Esophagus mucosa (tissue), 1 donor: ENCODE results near the gene SLF2. TPM values are rescaled to one million over a fixed set of nuclear protein-coding genes. Genes with fewer than 3 reads are reported as not detected.
A peak's percentile ranks its signal among the peaks of the same experiment; 100 is the strongest.
"Not testable (repeated sequence)": the region's sequence is repeated elsewhere in the genome, so short reads cannot be mapped to it uniquely, and the experiment has no call there.

Source experiments
- ATAC-seq: fragments of 200-7000 bp; cut with Tn5 transposase; one replicate; pipeline ENCODE4 v1.9.1; 2020
- total RNA-seq: library from RNA; stranded (reverse); gene quantifications from one replicate; pipeline ENCODE4 v1.2.4, GENCODE V29; 2023
- donor health status: DM: yes; HTN: yes; CAD: no.

SLF2 gene
- total RNA-seq, 1 donor from 2014 or later, result 11.5 TPM

DNA sequence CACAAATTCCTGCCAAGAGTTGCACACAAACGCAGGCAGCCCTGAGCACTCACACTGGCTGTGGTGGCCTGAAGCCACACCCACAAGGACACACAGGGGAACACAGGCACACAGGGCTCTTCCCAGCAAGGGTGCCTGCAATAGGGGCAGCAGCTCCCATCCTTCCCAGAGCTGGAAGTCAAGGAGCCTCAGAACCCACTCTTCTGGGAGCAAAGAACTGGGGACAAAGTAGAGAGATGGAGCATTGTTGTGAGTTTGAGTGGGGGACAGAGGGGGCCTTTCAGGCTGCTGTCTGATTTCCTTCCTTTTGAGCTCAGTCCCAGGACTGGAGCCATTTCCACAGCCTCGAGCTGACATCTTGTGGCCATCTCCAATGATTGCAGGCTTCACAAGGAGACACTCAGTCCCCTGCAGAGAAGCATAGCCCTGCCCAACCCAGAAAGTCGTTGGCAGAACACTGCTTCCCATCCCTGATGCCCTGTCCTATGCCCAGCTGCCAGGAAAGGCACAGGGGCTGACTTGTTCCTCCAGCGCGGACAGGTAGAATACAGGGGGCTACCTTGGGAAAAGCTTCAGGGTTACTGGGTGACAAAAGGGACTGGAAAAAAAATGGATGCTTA is 34.4 kb upstream of the SLF2 start:
- peak; percentile 76 for ATAC-seq

DNA sequence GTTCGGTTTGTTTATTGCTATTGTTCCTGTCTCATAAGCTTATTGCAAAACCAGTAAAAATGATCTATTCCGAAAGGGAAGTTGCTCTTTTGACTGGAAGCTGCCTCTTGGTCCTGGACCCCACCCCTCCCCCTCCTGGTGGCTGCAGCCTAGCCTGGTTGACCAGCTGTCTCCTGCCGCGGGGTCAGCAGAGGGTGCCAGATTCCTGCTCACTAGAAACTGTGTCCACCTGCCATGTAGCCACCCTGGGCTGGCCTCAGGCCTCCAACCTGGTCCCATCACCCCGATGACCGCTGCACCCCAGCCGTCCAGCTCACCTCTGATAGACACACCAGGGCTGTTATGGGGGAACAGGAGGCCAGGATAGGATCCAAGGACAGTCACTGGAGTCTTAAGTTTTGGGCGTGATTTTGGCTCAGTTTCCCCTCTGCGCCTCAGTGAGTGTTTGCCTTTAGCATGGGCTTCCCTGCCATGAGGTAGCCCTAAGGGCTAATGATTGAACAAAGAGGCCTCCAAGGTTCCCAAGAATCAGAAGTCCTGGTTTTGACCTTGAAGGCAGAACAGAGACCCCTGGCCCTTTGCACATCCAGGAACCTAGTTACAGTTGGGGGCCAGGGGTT is 32.9 kb upstream of the SLF2 start:
- ATAC-seq, result no peak

DNA sequence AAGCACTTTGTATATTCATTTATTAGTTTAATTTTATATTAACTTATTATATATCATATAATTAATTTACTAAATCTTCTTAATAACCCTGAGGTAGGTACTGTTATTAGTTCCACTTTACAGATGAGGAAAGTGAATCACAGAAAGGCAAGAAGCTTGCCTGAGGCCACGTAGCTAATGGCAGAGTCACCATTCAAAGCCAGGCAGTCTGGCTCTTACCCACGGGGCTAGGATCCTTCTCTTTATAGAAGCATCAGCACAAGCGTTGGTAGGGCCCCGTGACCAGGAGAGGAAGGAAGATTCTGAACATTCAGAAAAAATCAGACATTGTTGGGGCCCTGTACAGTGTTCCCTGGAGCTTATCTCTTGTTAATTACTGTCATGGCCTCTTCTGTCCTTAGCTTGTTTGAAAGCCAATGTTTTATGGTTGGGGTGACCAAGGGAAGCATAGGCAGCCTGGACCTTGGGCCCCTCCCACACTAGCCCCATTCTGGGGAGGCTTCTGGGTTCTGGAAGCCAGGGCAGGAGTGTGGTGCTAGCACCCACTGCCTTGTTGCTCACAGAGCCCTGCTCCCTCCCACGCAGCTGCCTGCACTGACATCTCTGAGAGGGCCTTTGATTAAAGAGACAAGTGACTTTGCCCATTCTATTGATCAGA is 31.1 kb upstream of the SLF2 start:
- no peak for ATAC-seq

- ATAC-seq, result no peak
These were observed 30.5 kb upstream of the SLF2 start for GRCh38 chr10:100882252-100882651.

DNA sequence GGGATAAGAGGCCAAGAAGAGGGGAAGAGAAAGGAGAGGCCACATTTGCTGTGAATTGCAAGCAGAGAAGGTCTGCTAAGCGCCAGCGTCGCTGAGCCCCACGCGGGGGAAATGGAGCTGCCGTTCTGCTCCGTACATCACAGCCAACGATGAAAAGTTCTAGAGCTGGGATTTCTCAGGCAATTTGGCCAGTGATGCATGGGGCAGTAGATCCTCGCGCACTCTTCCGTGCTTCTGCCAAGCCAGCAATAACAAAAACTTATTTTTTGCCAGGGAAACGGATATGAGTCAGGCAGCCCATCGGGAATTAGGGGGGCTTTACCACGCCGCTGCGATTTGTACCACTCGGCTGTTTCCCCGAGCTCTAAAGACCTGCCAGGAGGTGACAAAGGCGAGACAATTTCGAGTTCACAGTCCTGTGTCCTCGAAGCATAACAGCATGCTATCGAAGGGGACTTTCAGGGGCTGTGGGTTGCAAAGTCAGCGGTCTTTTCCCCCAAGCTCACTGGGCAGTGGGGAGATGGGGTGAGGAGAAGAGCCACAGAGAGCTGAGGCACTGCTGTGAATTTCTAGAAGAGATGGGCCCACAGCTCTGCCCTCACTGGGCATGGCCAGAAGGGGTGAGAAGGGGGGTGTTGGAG is 30.0 kb upstream of the SLF2 start:
- no peak for ATAC-seq

DNA sequence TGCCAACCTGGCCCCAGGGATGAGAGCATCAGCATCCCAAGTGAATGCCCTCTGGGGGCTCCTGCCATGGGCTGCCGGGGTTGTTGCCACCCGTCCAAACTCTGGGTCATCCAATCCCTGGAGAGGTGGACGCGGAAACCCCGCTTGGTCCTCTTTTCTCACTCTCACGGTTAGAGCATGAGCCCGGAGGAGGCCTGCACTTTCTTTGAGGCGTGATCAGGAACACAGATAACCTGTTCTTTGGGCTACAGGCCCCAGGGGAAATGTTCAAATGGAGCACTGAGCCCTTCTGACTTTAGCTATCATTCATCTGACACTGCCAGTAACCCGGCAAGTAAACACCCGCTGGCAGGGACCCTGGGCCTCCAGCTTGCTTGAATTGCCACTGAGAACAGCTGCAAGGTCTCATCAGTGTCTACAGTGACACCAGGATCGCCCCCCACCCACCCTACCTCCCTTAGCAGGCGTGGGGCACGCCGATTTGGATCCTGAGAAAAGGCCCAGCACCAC is 29.4 kb upstream of the SLF2 start:
- no peak for ATAC-seq

DNA sequence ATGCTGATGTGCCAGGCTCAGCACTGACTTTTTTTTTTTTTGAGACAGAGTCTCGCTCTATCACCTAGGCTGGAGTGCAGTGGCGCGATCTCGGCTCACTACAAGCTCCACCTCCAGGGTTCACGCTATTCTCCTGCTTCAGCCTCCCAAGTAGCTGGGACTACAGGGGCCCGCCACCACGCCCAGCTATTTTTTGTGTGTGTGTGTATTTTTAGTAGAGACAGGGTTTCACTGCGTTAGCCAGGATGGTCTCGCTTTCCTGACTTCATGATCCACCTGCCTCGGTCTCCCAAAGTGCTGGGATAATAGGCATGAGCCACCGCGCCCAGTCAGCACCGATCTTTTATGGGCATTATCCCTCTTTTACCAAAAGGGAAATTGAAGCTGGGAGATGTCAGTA is 27.2 kb upstream of the SLF2 start:
- ATAC-seq, result not testable (repeated sequence)

- no peak for ATAC-seq
These were observed 26.7 kb upstream of the SLF2 start for GRCh38 chr10:100886091-100886490.

DNA sequence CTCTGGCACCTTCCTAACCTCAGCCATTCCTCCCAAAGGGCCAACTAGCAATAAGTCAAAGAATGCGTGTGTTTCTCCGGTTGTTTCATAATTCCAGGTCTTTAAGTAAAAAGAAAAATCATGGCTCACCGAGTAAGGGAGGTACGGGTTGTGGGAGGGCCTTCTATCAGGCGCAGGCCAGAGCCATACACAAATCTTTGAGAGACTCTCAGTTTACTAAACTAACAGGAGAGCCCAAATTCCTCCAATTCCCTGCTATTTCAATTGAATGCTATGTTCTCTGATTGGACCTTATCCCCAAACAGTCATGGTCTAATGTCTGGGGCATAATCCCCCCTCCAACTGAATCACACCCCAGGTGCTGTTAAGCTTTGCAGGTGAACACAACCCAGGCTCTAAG is 26.2 kb upstream of the SLF2 start:
- no peak for ATAC-seq

GRCh38 chr10:100886963-100887362 is 25.8 kb upstream of the SLF2 start:
- ATAC-seq, result no peak

- no peak for ATAC-seq
These were observed 24.9 kb upstream of the SLF2 start for GRCh38 chr10:100887761-100888296.

- ATAC-seq, result no peak
These were observed 23.8 kb upstream of the SLF2 start for GRCh38 chr10:100888957-100889356.

DNA sequence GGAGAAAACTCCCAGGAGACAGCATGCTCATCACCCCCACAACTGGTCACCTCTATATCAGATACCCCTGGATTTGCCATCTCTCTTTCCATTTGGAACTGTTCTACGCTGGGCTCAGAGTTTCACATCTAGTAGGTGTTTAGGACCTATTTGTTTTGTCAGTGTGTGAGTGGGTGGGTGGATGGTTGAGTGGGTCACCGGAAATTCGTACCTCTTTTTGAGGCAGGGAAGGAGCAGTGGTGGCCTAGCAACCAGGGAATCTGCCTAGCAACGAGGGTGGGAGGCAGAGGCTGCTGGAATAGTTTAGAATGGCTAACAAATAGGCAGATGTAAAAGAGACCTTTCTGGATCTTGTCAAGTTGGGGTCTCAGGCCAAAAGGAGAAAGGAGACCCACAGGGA is 23.2 kb upstream of the SLF2 start:
- ATAC-seq, result no peak

- no peak for ATAC-seq
These were observed 22.6 kb upstream of the SLF2 start for GRCh38 chr10:100890141-100890672.

GRCh38 chr10:100890673-100891317 is 22.0 kb upstream of the SLF2 start:
- peak; percentile 88 for ATAC-seq

GRCh38 chr10:100894033-100894432 is 18.7 kb upstream of the SLF2 start:
- ATAC-seq, result peak; percentile 62

- no peak for ATAC-seq
These were observed 18.0 kb upstream of the SLF2 start for GRCh38 chr10:100894589-100895294.

DNA sequence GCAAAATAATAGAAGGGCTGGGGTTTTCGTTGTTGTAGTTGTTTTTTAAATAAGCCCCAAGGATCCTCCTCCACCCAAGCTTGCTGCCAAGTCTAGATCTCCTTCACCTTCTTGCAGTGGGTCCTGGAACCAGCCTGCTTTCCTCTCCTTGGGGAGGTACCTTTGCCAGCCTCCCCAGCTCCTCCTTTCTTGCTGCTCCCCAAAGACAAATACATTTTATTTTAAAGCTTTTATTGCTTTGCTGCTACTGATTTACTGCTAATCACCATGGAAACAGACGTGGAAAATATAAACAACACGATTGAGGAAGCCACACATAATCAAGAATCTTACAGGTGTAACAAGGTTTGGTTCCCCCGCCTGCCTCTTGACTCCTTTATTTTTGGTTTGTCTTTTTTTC is 17.4 kb upstream of the SLF2 start:
- ATAC-seq, result no peak

- ATAC-seq, result no peak
These were observed 16.9 kb upstream of the SLF2 start for GRCh38 chr10:100895896-100896295.

GRCh38 chr10:100896876-100897461 is 15.8 kb upstream of the SLF2 start:
- ATAC-seq, result no peak

DNA sequence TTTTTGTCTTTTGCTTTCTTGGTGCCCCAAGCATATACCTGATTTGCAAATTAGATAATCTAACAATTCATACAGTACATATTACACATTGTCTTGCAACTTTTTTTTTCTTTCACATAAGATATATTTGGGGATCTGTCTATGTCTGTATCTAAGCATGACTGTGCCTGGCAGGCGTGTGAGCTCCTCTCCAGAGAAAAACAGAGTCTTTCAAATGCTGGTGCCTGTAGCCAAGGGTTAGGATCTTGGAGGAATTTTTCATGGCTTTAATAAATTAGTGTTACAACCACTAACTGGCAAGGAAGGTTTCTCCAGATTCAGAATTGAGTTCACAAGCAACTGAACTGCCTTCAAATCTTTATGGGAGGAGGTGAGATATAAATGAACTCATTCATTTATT is 14.8 kb upstream of the SLF2 start:
- ATAC-seq, result no peak
